Kidney (tissue), 14 donors: Measurements from ENCODE around the gene ARMC12. TPM values are rescaled to one million over a fixed set of nuclear protein-coding genes. Genes with fewer than 3 reads are reported as not detected.
A peak's percentile ranks its signal among the peaks of the same experiment; 100 is the strongest.
"Not testable (repeated sequence)": the region's sequence is repeated elsewhere in the genome, so short reads cannot be mapped to it uniquely, and the experiment has no call there.

Source experiments
- DNase-seq, 5 donors: peaks; one replicate each; pipeline ENCODE4 v3.0.0-alpha.2; 2013 to 2020
- FAIRE-seq: peaks from 2 replicates; lab custom pipeline; 2012; peaks lifted over from hg19 to GRCh38; lab: Jason Lieb, UNC
- H3K27ac ChIP-seq, 2 donors: one replicate each; pipeline ENCODE4 v1.7.0; 2013; ENCODE audit warnings: low read depth in 2 of 2, low read length in 2 of 2, inconsistent platforms in 1 of 2
- H3K27me3 ChIP-seq: one replicate; pipeline ENCODE4 v1.7.1; 2013; ENCODE audit warnings: low read length, inconsistent platforms; ENCODE audit not compliant: control insufficient read depth, insufficient read depth
- H3K36me3 ChIP-seq, 3 donors: one replicate each; pipeline versions ENCODE4 v1.7.0 to v1.7.1; 2013; ENCODE audit warnings: low read length in 3 of 3, control low read depth in 1 of 3, inconsistent platforms in 1 of 3; ENCODE audit not compliant: insufficient read depth in 3 of 3, control insufficient read depth in 2 of 3
- H3K4me1 ChIP-seq, 3 donors: one replicate each; pipeline versions ENCODE4 v1.7.0 to v1.7.1; 2013; ENCODE audit warnings: low read length in 3 of 3, inconsistent platforms in 1 of 3, low read depth in 1 of 3; ENCODE audit not compliant: control insufficient read depth in 2 of 3, insufficient read depth in 2 of 3
- H3K4me3 ChIP-seq, 3 donors: one replicate each; pipeline versions ENCODE4 v1.7.0 to v1.8.1; 2013; ENCODE audit warnings: low read length in 3 of 3, control low read depth in 1 of 3, inconsistent platforms in 1 of 3
- H3K9ac ChIP-seq, 3 donors: one replicate each; pipeline versions ENCODE4 v1.7.0 to v1.7.1; 2013; ENCODE audit warnings: low read length in 3 of 3, control low read depth in 1 of 3, inconsistent platforms in 1 of 3
- H3K9me3 ChIP-seq, 3 donors: one replicate each; pipeline versions ENCODE4 v1.7.0 to v1.7.1; 2013; ENCODE audit warnings: low read length in 3 of 3, control low read depth in 1 of 3, inconsistent platforms in 1 of 3; ENCODE audit not compliant: control insufficient read depth in 2 of 3, insufficient read depth in 1 of 3
- intact Hi-C: fragments of 100-400 bp; cut with DNase I; formaldehyde crosslinking; loops from one replicate; pipeline ENCODE4 v1.11.1; 2022
- polyA plus RNA-seq: library from polyadenylated mRNA; stranded (reverse); fragments of 350-450 nt; fragmentation: Illumina TruSeq; extraction: RNeasy Lipid Tissue Mini Kit (QIAGEN cat#74804); gene quantifications from one replicate; pipeline ENCODE4 v1.2.3, GENCODE V29; 2014; ENCODE audit warnings: low read depth, low replicate concordance; ENCODE audit not compliant: insufficient read depth
- total RNA-seq: library from RNA; stranded (reverse); fragmentation: NEBNext Ultra II Directional; extraction: Animal tissue kit (Norgen Biotek cat#: 25700); gene quantifications from one replicate; pipeline ENCODE4 v1.2.1, GENCODE V29; 2021
- TF ChIP-seq, protein P1 (sequence below): IDR thresholded peaks from 3 replicates; pipeline ENCODE4 v1.5.1; 2012; ENCODE audit warnings: mild to moderate bottlenecking, moderate library complexity, borderline replicate concordance; ENCODE audit not compliant: insufficient read depth; ENCODE audit errors: extremely low read depth
- donor health status: control.
- donor health status: control.
- donor health status: control.
- donor health status: control.
- donor health status: control.
- donor health status: DM: yes; HTN: yes; CAD: no.
- donor health status: Normal renal cell carcinoma (clear cell type).

Gene ARMC12
- total and polyA plus RNA-seq, 2 donors from 2014 or later: 0.47 to 0.69 TPM

DNA sequence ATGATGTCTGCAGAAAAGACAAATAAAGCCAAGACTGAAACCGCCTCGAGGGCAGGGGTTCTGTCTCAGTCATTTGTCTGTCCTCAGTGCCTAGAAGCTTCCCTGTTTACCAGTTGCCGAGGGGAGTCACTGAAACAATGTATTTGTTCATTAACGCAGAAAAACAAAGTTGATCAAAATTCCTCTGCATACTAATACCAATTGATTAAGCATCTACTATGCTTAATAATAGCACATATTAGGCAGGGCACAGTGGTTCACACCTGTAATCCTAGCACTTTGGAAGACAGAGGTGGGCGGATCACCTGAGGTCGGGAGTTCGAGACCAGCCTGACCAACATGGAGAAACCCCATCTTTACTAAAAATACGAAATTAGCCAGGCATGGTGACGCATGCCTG, 46.3 kb upstream of the ARMC12 start:
- Histone ChIP-seq H3K9ac (no peak overlapping the region), H3K27me3 (no peaks in the 10 kb centered on the region), H3K27ac (no peak overlapping the region), H3K9me3 (no peaks in the 10 kb centered on the region), H3K36me3 (no peaks in the 10 kb centered on the region), H3K4me3 (no peak overlapping the region), H3K4me1 (peaks cover 0 to 9% (median 0%) of the 10 kb centered on the region in 3 donors)
- FAIRE-seq (no peak), DNase-seq (no peak)
- intact Hi-C loops: no loop called here
- TF ChIP-seq, protein P1, sequence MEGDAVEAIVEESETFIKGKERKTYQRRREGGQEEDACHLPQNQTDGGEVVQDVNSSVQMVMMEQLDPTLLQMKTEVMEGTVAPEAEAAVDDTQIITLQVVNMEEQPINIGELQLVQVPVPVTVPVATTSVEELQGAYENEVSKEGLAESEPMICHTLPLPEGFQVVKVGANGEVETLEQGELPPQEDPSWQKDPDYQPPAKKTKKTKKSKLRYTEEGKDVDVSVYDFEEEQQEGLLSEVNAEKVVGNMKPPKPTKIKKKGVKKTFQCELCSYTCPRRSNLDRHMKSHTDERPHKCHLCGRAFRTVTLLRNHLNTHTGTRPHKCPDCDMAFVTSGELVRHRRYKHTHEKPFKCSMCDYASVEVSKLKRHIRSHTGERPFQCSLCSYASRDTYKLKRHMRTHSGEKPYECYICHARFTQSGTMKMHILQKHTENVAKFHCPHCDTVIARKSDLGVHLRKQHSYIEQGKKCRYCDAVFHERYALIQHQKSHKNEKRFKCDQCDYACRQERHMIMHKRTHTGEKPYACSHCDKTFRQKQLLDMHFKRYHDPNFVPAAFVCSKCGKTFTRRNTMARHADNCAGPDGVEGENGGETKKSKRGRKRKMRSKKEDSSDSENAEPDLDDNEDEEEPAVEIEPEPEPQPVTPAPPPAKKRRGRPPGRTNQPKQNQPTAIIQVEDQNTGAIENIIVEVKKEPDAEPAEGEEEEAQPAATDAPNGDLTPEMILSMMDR: no peak

- H3K27me3 ChIP-seq: no peaks in the 10 kb centered on the region
- intact Hi-C loops: no loop called here
- H3K9me3 ChIP-seq: no peaks in the 10 kb centered on the region
- peaks cover 0 to 9% (median 0%) of the 10 kb centered on the region in 3 donors for H3K4me1 ChIP-seq
- H3K36me3 ChIP-seq: no peaks in the 10 kb centered on the region
- no peak overlapping the region for H3K9ac ChIP-seq
- H3K4me3 ChIP-seq: no peak overlapping the region
- FAIRE-seq (no peak), DNase-seq (peak in 1 of 5 donors; percentile 92)
- TF ChIP-seq, protein P1: no peak
- no peak overlapping the region for H3K27ac ChIP-seq
Measured at GRCh38 chr6:35691027-35691824, 45.6 kb upstream of the ARMC12 start.

GRCh38 chr6:35694462-35694861, 42.4 kb upstream of the ARMC12 start:
- Histone ChIP-seq H3K36me3 (no peaks in the 10 kb centered on the region), H3K4me1 (peaks cover 0 to 5% (median 0%) of the 10 kb centered on the region in 3 donors), H3K27ac (no peak overlapping the region), H3K27me3 (no peaks in the 10 kb centered on the region), H3K4me3 (no peak overlapping the region), H3K9ac (no peak overlapping the region), H3K9me3 (no peaks in the 10 kb centered on the region)
- DNase-seq (no peak), FAIRE-seq (no peak)
- TF ChIP-seq, protein P1: no peak
- intact Hi-C loops: no loop called here

GRCh38 chr6:35698430-35698829, 38.4 kb upstream of the ARMC12 start:
- FAIRE-seq, H3K9me3 ChIP-seq, intact Hi-C loops, H3K4me3 ChIP-seq, H3K27ac ChIP-seq, DNase-seq, H3K27me3 ChIP-seq, H3K9ac ChIP-seq, H3K4me1 ChIP-seq, H3K36me3 ChIP-seq: not testable (repeated sequence)
